ENCODE measurements around the gene C1QTNF1.

Gene C1QTNF1

DNA sequence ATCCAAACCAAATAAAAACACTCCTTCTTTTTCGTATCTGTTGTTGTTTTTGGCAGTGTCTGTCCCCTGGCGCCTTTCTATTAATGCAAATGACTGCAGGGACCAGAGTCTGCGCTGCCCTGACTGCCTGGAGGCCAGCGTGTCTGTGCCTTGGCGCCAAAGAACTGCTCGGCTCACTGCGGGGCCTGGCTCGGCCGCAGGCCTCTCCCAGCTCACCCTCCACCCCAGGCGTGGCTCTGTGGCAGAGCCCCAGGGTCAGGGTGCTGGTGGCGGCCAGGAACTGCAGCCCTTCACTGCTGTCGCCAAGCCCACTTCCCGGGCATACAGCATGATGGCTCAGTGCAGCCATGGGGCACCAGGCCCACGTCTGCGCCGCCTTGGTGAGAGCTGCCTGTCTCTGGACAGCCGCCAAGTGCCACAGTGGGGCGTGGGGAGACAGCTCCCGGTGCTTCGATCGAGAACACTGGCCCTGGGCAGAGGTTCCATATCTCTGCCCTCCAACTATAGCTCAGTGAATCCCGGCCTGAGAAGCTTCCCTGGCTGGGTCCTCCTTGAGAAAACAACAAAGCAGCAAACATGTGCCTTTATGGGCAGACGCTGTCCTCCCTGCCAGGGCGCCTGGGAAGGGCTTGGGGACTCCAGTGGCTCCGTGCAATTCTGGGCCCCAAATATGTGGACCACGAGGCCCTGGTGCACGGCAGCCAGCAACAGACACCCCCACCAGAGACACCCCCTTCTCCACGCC, 25.5 kb upstream of the C1QTNF1 start:
- no peak for TF ChIP-seq CTCF (IDR thresholded peaks at IDR 0.05; ENCODE audit: borderline replicate concordance, insufficient read depth, low read depth, low read length)
- no peak overlapping the region for H3K4me3 ChIP-seq (ENCODE audit: low read depth, low read length)

- TF ChIP-seq CTCF (IDR thresholded peaks at IDR 0.05; ENCODE audit: borderline replicate concordance, insufficient read depth, low read depth, low read length) = no peak
- H3K4me3 ChIP-seq (ENCODE audit: low read depth, low read length) = no peak overlapping the region
Observed at GRCh38 chr17:78999056-78999768, 24.8 kb upstream of the C1QTNF1 start.

DNA sequence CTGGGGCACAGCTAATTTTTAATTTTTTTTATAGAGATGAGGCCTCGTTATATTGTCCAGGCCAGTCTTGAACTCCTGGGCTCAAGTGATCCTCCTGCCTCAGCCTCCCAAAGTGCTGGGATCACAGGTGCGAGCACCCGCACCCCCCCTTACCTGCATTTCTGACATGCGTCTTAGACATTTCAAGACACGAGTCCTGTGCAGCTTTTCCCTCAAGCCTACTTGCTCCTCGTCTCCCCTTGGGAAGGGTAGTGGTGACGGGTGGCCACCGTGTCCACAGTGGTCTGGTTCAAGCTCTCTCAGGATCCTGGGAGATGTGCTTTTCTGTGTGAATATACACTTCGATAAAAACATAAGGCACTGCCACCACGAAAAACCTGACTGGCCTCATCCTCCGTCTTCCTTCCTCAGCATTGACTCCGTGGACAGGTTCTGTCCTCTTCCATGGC, 24.0 kb upstream of the C1QTNF1 start:
- no peak overlapping the region for H3K4me3 ChIP-seq (ENCODE audit: low read depth, low read length)
- TF ChIP-seq CTCF (IDR thresholded peaks at IDR 0.05; ENCODE audit: borderline replicate concordance, insufficient read depth, low read depth, low read length) = no peak

- no peak for TF ChIP-seq CTCF (IDR thresholded peaks at IDR 0.05; ENCODE audit: borderline replicate concordance, insufficient read depth, low read depth, low read length)
Observed at GRCh38 chr17:79000396-79001189, 23.4 kb upstream of the C1QTNF1 start.

GRCh38 chr17:79001190-79002020, 22.6 kb upstream of the C1QTNF1 start:
- TF ChIP-seq CTCF (IDR thresholded peaks at IDR 0.05; ENCODE audit: borderline replicate concordance, insufficient read depth, low read depth, low read length) = no peak
- no peak overlapping the region for H3K4me3 ChIP-seq (ENCODE audit: low read depth, low read length)

More at GRCh38 chr17:79000396-79001189, 23.4 kb upstream of the C1QTNF1 start:
- H3K4me3 ChIP-seq (ENCODE audit: low read depth, low read length) = no peak overlapping the region

DNA sequence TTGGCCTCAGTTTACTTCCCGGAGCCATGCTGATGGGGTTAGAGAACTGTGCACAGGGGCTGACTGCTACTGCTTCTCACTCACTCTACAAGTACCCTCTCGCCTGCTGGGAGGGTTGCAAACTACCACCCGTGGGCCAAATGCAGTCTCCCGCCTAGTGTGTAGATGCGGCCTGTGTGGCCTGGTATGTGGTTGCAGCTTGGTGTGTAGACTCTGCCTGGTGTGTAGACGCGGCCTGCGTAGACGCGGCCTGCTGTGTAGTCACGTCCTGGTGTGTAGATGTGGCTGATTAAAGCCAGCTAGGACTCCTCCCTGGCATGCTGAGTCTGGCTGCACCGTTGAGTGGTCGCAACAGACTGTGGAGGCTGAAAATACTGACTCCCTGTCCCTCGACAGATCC, 21.7 kb upstream of the C1QTNF1 start:
- H3K4me3 ChIP-seq (ENCODE audit: low read depth, low read length) = no peak overlapping the region
- no peak for TF ChIP-seq CTCF (IDR thresholded peaks at IDR 0.05; ENCODE audit: borderline replicate concordance, insufficient read depth, low read depth, low read length)
